ENCODE results near the gene TM9SF1.

GRCh38 chr14:24226473-24226872, 31.2 kb upstream of the TM9SF1 start:
- TF ChIP-seq CEBPB (IDR thresholded peaks at IDR 0.05; ENCODE audit: borderline replicate concordance in 1 of 2, low read depth in 2 of 2, low read length in 2 of 2) (no peak), GABPA (IDR thresholded peaks at IDR 0.05; ENCODE audit: low read depth) (no peak), TAF1 (IDR thresholded peaks at IDR 0.05; ENCODE audit: borderline replicate concordance, low read depth, low read length) (no peak), RAD21 (IDR thresholded peaks at IDR 0.05; ENCODE audit: insufficient read depth, low read depth, low read length) (no peak), ZSCAN29 (IDR thresholded peaks at IDR 0.05) (no peak), EZH2 (IDR thresholded peaks at IDR 0.05; ENCODE audit: borderline replicate concordance, control insufficient read depth, low read depth, low read length) (no peak), MYC (IDR thresholded peaks at IDR 0.05; ENCODE audit: insufficient read depth, insufficient read length, insufficient replicate concordance, low read length, severe bottlenecking) (no peak), BCL3 (IDR thresholded peaks at IDR 0.05; ENCODE audit: borderline replicate concordance, insufficient read depth, low read depth, low read length, poor library complexity, severe bottlenecking) (no peak), USF2 (IDR thresholded peaks at IDR 0.05; ENCODE audit: borderline replicate concordance, low read depth, low read length) (no peak), ZZZ3 (IDR thresholded peaks at IDR 0.05; ENCODE audit: control insufficient read depth, insufficient read length, low read depth) (no peak), ESRRA (IDR thresholded peaks at IDR 0.05; ENCODE audit: low read length) (no peak)
- TF ChIP-seq, protein P1, sequence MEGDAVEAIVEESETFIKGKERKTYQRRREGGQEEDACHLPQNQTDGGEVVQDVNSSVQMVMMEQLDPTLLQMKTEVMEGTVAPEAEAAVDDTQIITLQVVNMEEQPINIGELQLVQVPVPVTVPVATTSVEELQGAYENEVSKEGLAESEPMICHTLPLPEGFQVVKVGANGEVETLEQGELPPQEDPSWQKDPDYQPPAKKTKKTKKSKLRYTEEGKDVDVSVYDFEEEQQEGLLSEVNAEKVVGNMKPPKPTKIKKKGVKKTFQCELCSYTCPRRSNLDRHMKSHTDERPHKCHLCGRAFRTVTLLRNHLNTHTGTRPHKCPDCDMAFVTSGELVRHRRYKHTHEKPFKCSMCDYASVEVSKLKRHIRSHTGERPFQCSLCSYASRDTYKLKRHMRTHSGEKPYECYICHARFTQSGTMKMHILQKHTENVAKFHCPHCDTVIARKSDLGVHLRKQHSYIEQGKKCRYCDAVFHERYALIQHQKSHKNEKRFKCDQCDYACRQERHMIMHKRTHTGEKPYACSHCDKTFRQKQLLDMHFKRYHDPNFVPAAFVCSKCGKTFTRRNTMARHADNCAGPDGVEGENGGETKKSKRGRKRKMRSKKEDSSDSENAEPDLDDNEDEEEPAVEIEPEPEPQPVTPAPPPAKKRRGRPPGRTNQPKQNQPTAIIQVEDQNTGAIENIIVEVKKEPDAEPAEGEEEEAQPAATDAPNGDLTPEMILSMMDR (IDR thresholded peaks at IDR 0.05 in 2 of 3, conservative IDR thresholded peaks at IDR 0.05 in 1 of 3; ENCODE audit: control insufficient read depth in 2 of 3, extremely low read depth in 1 of 3, insufficient read depth in 1 of 3, low read depth in 3 of 3, low read length in 3 of 3): no peak

Measured in GM12878 (cell line).